Stimulated activated CD8-positive, alpha-beta memory T cell treated with anti-CD3 and anti-CD28 coated beads, Interleukin-2, amount 100 ng/mL, for 48 hours (primary cell): Measurements from ENCODE around the gene EDARADD.

Source experiments
- DNase-seq, 2 donors: peaks; one replicate each; pipeline ENCODE4 v3.0.0-alpha.2; 2020; ENCODE audit warnings: low read depth in 2 of 2

EDARADD gene

DNA sequence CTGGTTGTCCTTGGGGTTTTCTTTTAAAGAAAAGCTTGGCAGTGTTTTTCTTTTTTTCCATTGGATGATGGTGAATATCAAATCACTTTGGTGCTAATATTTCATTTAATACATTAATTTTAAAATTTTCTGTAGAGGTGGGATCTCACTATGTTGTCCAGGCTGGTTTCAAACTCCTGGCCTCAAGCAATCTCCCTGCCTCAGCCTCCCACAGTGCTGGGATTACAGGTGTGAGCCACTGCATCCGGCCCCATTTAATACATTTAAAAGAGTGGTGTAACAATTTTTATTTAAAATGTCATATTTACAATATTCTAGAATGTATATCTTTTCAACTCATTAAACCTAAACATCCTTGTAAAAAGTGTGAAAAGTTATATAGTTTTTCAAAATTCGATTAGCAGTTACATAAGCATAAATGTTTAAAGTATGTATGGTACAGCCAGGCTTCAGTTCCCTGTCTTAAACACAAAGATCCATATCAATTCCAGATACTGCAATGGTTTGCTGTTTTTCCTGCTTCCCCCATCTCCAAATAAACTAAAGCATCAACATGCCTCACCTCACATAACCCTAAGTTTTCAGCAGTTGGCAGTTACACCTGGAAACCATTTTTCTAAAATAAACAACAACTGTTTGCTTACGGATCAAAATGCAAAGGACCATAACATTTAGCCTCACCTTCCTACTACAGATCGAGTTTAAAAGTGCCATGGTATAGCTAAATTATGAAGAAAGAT, 120.8 kb downstream of the EDARADD start:
- DNase-seq: no peak

DNA sequence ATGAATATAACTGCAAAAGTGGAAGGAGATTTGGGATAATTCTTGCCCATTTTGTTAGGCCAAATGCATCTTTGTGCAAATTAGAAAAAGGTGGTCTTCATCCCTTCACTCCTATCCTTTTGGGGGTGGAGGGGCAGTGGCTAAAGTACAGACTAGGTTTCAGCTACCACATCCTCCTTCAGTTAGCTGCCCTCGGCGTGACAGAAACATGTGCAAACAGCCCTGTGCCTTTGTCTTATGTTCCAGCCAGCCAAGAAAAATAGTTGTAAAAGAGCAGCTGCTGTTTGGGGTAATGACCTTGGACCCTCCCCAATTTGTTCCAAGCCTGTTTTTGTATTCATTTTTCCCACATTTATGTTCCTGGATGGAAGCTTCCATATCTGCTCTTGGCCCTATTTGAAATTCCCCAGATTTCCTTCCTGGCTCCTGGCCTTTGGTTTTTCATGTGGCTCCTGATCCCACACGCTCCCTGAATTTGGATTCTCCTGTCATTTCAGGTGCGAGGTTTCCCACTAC, 121.4 kb downstream of the EDARADD start:
- DNase-seq: no peak

DNA sequence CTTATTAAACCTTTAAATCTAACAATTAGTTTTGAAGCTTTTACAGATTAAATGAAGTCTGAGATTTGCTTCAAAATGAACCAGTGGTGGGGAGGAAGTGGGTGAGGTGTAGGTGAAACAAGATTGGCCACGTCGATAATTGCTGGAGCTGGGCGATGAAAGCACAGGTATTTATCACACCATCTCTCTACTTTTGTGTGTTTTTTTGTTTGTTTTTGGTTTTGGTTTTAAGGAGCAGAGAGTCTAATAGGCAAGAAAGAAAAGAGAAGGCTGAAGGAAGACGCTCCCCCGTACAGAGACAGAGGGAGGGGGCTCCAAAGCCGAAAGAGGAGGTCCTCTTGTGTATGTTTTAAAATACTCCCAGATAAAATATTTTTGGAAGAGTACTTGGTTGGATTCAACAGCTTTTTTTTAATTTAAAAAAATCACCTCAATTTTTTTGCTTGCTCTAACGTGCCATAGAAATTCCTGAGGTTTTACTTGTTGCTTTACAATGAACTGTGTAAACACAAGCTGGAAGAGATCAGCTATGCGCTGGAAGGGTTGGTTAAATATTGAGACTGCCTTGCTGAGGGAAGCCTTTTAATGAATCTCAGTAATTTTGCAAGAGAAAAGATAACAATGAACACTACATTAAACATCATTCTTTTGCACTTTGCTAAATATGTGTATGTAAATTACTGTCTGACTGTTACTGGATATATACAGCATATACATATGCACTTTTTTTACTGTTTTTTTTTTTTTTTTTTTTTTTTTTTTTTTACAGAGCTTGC, 123.0 kb downstream of the EDARADD start:
- DNase-seq: no peak

DNA sequence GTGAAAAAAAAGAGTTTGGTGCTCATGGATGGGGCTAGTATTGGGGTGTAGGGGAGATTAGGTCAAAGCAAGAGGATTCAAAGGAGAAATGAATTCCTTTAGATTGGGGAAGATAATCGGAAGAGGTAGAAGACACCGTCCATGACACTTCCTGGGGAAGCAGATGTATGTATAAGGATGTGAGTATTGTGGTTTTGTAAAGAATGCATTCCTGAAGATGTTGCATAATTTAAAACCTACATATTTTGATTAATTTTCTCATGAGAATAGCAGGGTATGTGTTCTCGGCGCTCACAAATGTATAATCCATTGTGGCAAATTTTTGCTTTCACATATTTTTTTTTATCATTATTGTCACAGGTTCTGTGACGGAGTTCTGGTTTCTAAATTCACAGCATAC, 124.2 kb downstream of the EDARADD start:
- DNase-seq: no peak

DNA sequence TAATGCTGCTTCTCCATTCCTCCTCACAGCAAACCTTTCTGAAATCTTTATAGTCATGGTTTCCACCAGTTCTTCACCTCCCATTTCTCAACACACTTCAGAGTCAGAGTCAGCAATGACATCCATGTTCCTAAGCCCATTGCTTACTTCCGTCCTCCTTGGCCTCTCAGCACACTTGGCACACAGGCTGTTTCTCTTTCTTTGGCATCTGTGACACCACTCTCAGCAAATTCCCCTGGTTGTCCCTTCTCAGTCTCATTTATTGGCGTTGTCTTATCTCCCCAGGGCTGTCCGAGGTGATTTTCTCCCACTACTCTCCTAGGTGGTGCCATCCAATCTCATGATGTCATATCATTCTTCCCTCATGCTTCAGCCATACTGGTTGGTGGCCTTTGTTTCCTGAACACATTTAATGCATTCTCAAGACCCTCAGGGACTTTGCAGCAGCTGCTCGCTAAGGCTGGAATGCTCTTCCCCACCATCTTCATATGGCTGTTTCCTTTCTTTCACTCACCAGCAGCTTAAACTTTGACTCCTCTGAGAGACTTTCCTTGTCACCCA, 126.4 kb downstream of the EDARADD start:
- DNase-seq: no peak

DNA sequence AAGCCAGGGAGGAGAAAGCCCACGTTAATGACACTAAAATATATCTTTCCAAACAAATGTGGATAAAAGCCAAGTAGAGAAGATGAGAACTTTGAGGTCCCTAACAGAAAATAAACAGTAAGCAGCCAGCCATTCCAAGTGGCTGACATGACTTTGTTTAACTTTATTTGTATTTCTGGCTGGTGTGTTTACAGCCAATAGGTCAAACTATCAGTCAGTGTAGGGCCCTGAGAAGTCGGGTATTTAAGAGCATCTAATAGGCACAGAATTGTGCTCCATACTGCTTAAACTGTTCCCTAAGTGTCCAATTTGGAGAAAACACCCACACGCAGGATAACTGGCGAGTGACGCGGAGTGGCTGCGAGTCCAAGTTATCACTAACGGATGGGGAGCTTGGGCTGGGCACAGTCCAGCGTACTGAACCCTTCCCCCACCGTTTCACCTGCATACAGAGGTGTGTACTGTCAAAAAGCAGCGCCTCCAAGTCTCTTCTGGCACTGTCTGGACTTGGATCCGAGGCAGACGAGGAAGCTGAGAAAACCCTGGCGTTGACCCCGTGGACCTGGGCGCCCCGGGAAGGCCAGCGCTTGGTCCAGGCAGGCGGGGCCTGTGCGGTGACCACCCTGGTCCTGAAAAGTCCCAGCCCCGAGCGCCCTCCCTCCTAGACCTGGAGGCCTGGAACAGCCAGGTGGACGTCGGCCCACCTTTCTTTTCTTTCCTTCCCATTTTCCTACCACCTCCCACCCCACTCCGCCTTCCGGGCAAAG, 129.0 kb downstream of the EDARADD start:
- DNase-seq: no peak

DNA sequence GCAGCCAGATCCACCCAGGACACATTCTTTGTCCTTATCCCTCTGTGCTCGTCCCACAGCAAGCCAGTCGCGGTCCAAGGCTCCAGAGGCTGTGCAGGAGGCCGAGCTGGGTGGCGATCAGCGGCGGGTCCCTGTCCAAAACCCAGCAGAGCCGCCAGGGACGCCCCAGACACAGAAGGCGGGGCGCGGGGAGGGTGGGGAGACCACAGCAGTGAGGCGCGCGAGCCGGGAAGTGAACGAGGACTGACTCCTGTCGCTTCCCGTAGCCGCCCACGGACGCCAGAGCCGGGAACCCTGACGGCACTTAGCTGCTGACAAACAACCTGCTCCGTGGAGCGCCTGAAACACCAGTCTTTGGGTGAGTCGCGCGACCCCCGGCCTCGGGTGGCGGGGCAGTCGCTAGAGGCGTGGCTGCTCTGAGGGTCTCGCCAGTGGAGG, 129.6 kb downstream of the EDARADD start, which contains the start of gene LGALS8:
Gene LGALS8 (plus strand): TSS at position 279 of the 438 bp plus-strand sequence. CDS start 2,089 bp downstream, outside the sequence.
- peak; percentile 81 to 88 for DNase-seq

DNA sequence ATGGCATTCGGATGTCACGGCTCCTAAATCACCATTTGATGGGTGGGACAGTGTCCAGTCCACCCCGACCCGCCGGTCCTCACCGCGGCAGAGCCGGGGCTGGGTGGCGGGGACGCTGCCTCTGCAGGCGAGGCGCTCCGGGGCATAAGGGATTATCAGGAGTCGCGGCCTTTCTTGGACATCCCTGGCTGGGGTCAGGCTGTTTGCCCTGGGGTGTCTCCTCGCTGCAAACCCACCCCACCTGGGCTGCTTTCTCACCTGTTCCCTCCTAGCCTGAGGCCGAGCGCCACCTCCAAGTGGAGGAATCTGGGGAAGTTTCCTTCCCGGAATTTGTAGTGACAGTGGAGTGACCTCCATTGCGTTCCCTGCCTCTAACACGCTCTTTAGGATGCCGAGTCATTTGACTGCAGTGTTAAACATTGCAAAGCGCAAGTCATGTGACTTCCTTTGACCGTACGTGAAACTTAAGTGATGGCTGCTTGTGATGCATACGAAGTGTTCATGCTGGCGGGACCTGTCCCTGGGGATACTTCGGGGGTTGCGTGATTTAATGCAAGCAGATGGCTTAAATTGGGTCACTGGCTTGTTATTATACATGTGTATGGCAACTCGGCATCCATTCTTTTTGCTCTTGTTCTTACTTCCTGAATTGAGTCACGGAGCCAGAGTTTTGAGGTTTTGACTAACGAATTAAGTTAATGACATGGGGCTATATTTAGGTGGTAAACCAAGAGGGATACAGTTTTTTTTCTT, 130.2 kb downstream of the EDARADD start:
- peak in 1 of 2 donors; percentile 22 for DNase-seq

DNA sequence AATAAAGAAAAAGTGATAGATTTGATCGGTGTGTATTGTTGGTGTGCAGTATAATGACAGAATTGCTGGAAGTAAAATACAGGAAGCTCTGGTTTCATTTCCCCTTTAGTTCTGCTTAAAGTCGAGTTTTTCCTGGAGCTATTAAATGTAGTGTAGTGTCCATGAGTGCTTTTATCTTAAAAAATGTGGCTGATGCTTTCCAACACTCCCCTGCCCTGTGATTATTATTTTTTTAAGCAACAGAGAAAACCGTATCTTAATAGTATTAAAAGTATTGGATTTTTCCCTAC, 130.8 kb downstream of the EDARADD start:
- no peak for DNase-seq

DNA sequence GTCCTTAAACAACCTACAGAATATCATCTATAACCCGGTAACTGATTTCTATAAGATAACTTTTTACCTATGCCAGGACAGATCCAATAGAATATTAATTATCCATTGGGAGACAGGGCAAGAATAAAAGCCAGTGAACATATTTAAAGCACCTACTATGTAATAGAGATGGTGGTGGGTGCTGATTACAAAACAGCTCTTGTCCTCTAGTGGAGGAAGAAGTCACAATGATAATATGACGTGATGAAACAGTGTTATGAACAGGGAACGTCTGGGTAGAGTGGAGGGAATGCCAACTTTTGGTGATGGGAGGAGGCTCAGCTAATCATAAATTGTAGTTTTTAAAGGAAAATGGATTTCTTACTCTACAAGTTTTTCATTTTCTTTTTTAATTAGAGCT, 132.0 kb downstream of the EDARADD start:
- DNase-seq: no peak

DNA sequence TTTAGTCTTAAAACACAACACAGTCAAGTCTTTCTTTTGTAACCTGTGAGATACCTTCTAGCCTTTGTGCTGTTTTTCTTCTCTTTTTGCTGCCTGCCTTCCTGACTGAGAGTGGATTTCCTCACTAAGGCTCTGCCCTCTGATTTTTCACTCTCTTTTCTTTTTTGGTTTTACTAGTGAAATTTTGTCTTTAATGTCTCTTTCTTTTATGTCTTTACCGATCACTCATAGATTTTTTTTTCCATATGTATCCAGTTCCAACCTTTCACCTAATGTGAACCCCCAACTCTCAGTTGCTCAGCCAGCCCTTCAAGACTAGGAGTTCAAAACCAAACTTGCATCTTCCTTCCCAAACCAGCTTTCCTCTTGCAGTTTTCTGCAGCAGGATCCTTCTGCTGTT, 136.2 kb downstream of the EDARADD start:
- no peak for DNase-seq

DNA sequence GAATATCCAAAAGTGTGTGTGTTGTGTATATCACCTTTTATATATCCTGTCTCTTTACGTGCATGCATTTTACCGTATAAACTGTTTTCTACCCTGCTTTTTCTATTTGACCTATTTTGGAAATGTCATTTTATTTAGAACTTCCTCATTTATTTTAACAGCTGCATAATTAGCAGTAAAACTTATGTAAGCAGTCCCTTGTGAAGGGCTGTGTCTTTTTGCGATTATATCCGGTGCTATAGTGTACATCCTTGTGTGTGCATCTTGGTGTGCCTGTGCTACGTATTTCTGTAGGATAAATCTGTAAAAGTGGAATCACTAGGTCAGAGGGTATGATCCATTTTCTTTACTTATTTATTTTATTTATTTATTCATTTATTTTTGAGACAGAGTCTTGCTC, 136.9 kb downstream of the EDARADD start:
- no peak for DNase-seq

DNA sequence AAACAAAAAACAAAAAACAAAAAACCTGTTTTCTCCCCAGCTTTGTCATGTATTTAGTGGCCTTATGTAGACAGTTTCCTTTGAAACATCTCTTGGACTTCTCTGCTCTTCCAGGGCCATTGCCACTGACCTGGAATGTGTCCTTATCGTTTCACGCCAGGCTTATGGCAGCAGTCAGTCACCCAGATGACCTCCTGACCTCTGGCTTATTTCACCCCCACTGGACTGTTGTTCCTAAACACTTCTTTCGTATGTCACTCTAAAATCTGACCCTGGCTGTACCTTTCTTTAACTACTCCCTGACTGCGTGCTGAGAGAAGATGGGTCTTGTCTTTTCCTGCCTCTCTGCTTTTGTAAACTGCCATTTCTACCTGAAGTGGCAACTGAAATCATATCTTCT, 138.8 kb downstream of the EDARADD start:
- no peak for DNase-seq

DNA sequence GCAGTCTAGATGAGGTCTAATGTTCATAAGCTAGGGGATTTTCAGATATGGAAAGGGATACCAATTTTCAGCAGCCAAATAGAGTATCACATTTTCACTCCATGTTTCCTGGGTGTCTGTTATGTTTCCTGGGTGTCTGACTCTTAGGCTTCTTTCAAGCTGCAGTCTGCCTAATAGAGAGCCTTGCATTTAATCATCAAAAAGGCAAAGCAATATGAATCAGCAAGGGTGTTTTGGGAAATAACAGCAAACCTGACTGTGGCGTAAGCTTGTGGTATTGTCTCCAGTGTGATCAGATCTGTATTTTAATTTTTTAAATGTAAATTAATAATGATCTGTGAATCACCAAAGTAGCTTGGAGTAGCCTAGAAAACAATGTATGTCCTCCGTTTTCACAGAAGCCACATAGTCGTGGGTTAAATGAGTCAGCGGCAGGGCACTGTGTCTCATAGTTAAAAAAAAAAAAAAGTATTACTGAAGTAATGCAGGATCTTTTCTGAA, 140.1 kb downstream of the EDARADD start:
- DNase-seq: peak in 1 of 2 donors; percentile 26
